NCI-H2196 (cell line): ENCODE data around the gene ALG3.

Experiments
- DNase-seq: peaks from one replicate; lab custom pipeline; 2025; ENCODE audit not compliant: unreplicated experiment; lab: John Stamatoyannopoulos, UW

The ALG3 gene

DNA sequence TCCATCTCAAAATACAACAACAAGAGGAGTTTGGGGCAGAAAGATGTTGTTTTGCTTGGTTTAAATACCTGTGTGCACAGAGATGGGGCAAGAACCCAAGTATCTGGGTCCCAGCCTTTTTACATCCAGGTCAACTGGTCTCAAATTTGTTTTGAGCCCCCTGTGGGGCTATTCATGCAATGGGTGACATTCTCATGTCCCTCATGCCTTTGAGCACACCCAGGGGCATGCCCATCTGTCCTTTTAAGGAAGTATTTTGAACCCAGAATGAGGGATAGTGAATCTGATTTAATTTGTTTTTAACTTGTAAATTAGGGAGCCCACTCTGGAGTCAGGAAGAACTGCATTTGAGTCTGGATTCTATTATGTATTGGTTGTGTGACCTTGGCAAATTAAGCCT is 47.9 kb downstream of the ALG3 start:
- DNase-seq, result no peak

- no peak for DNase-seq
Observed at GRCh38 chr3:184198509-184198908, 50.3 kb downstream of the ALG3 start.

DNA sequence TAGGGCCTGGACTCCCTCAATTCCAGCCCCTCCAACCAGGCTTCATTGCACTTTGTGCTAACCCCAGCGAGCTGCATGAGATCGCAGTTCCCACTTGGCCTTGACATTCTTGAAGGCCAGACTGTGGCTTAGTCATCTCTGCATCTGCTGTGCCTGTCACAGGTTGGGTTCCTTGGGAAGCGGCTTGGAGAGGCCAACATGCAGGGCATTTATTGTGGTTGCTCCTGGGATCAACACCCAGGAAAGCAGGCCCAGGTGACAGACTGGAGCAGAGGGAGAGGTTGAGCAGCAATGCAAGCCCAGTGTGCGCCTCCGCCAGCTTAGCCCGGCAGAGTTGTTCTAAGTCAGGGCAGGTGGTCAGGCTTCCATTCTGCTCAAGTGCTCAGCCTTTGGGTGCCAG is 52.2 kb downstream of the ALG3 start:
- no peak for DNase-seq

DNA sequence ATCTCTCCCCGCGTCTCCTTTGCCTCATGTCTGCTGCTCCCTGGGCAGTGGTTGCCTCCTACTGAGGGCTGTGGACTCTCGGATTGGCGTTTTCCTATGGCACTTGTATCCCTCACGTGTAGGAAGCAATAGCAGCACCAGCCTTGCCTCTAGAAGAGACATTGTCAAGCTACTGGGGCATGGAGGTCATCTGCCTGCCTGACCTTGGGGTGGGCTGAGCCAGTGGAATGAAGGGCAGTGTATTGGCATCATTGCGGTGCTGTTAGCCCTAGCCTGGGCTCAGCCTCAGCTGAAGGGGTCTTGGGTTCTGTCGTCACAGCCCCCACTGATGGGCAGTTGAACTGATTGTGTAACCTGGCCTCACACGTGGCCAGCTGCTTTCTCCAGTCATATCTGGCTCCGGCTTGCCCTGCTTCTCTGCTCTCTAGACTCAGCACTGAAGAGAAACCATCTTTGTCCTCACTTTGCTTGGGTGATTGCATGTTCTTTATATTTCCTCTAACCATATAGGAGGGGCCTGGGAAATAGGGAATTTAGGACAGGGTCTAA is 54.7 kb downstream of the ALG3 start:
- no peak for DNase-seq

GRCh38 chr3:184192889-184193288 is 55.9 kb downstream of the ALG3 start:
- DNase-seq, result no peak
